ENCODE results near the gene SMC5. TPM values are rescaled to one million over a fixed set of nuclear protein-coding genes. Genes with fewer than 3 reads are reported as not detected.

SMC5 gene
- total and polyA plus RNA-seq, 8 donors, result 7.9 to 93.8 (median 14.6) TPM

DNA sequence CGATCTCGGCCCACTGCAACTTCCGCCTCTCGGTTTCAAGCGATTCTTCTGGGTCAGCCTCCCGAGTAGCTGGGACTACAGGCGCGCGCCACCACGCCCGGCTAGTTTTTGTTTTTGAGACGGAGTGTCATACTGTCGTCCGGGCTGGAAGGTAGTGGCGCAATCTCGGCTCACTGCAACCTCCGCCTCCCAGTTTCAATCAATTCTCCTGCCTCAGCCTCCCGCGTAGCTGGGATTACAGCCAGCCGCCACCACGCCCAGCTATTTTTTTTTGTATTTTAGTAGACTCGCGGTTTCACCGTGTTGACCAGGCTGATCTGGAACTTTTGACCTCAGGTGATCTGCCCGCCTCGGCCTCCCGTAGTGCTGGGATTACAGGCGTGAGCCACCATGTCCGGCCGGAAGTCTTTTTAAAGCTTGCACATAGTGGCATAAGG, 1.2 kb downstream of the SMC5 start:
- 70 to 82% (median 77%) methylated on average over 27 to 30 of the region's 30 CpGs for WGBS, 5 donors
- Histone ChIP-seq H3K4me1 (peaks cover 34 to 77% (median 53%) of the 10 kb centered on the region in 4 donors), H3K9me3 (no peaks in the 10 kb centered on the region), H3K27ac (peak overlapping the region in 4 of 5 donors; percentile 94 to 97 (median 95)), H3K36me3 (peaks cover 9 to 15% (median 11%) of the 10 kb centered on the region in 4 donors), H3K27me3 (no peaks in the 10 kb centered on the region), H3K4me3 (peak overlapping the region; percentile 62 to 80 (median 66))
- DNase-seq, result peak in 1 of 2 donors; percentile 22
- intact Hi-C loops (cut with DNase I; ENCODE audit: low total_unique reads), result no loop called here
- no peak for TF ChIP-seq EP300 (IDR thresholded peaks at IDR 0.05)
- no peak for TF ChIP-seq POLR2AphosphoS5 (IDR thresholded peaks at IDR 0.05)
- TF ChIP-seq POLR2A (IDR thresholded peaks at IDR 0.05), result no peak
- TF ChIP-seq CTCF (IDR thresholded peaks at IDR 0.05), result no peak

DNA sequence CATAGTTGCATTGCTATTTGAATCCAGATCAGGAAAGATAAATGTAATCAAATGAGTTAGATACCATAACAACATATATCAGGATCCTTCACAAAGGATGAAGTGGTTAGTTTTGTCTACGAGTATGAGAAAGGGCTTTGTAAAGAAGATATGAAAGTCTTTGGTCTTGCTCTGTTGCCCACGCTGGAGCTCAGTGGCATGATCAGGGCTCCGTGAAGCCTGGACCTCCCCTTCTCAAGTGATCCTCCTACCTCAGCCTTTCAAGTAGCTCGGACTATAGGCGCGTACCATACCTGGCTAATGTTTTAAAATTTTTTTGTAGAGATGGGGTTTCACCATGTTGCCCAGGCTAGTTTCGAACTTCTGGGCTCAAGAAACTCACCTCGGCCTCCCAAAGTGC, 1.8 kb downstream of the SMC5 start:
- no peak for DNase-seq

GRCh38 chr9:70261131-70261870, 2.5 kb downstream of the SMC5 start:
- WGBS, 5 donors, result 59 to 71% (median 64%) methylated on average over 4 of the region's 4 CpGs
- Histone ChIP-seq H3K36me3 (peaks cover 11 to 28% (median 22%) of the 10 kb centered on the region in 4 donors), H3K9me3 (no peaks in the 10 kb centered on the region), H3K27me3 (no peaks in the 10 kb centered on the region), H3K4me1 (peaks cover 30 to 69% (median 56%) of the 10 kb centered on the region in 4 donors), H3K4me3 (peak overlapping the region in 2 of 4 donors; percentile 62 to 66), H3K27ac (peak overlapping the region in 1 of 5 donors; percentile 96)
- TF ChIP-seq EP300 (IDR thresholded peaks at IDR 0.05), result no peak
- TF ChIP-seq POLR2A (IDR thresholded peaks at IDR 0.05), result no peak
- TF ChIP-seq POLR2AphosphoS5 (IDR thresholded peaks at IDR 0.05), result no peak
- TF ChIP-seq CTCF (IDR thresholded peaks at IDR 0.05), result no peak
- peak in 1 of 2 donors; percentile 60 for DNase-seq
- intact Hi-C loops (cut with DNase I; ENCODE audit: low total_unique reads), result no loop called here

More for the DNA sequence above, 1.8 kb downstream of the SMC5 start:
- H3K9me3 ChIP-seq, result no peaks in the 10 kb centered on the region
- H3K4me1 ChIP-seq, result peaks cover 34 to 72% (median 54%) of the 10 kb centered on the region in 4 donors
- H3K4me3 ChIP-seq, result peak overlapping the region; percentile 62 to 80 (median 66)
- peaks cover 11 to 21% (median 15%) of the 10 kb centered on the region in 4 donors for H3K36me3 ChIP-seq
- no peaks in the 10 kb centered on the region for H3K27me3 ChIP-seq
- intact Hi-C loops (cut with DNase I; ENCODE audit: low total_unique reads), result no loop called here
- 84 to 92% (median 87%) methylated on average over 8 of the region's 8 CpGs for WGBS, 5 donors
- peak overlapping the region in 1 of 5 donors; percentile 96 for H3K27ac ChIP-seq
- TF ChIP-seq CTCF (IDR thresholded peaks at IDR 0.05), result no peak
- no peak for TF ChIP-seq EP300 (IDR thresholded peaks at IDR 0.05)
- no peak for TF ChIP-seq POLR2A (IDR thresholded peaks at IDR 0.05)
- no peak for TF ChIP-seq POLR2AphosphoS5 (IDR thresholded peaks at IDR 0.05)

GRCh38 chr9:70262366-70262765, 3.6 kb downstream of the SMC5 start:
- Histone ChIP-seq H3K4me3 (no peak overlapping the region), H3K36me3 (peaks cover 11 to 38% (median 29%) of the 10 kb centered on the region in 4 donors), H3K27ac (no peak overlapping the region), H3K27me3 (no peaks in the 10 kb centered on the region), H3K9me3 (no peaks in the 10 kb centered on the region), H3K4me1 (peaks cover 22 to 67% (median 46%) of the 10 kb centered on the region in 4 donors)
- TF ChIP-seq EP300 (IDR thresholded peaks at IDR 0.05) (no peak), POLR2AphosphoS5 (IDR thresholded peaks at IDR 0.05) (no peak), CTCF (IDR thresholded peaks at IDR 0.05) (no peak)
- intact Hi-C loops (cut with DNase I; ENCODE audit: low total_unique reads), result no loop called here
- DNase-seq, result no peak
- WGBS, 5 donors, result 83 to 86% (median 83%) methylated on average over 2 of the region's 2 CpGs
